K562 (cell line): ENCODE results near the gene LBP.
"Not testable (repeated sequence)": the region's sequence is repeated elsewhere in the genome, so short reads cannot be mapped to it uniquely, and the experiment has no call there.

Experiments
- FOS ChIP-seq: IDR thresholded peaks from 3 replicates; pipeline ENCODE4 v1.6.1; 2011; ENCODE audit not compliant: insufficient read length; ENCODE audit errors: extremely low read depth
- FOXK1 ChIP-seq: sonication (generic); formaldehyde crosslinking; IDR thresholded peaks from 2 replicates; pipeline ENCODE4 v1.8.0; 2022; ENCODE audit warnings: missing genetic modification reagents, mild to moderate bottlenecking, borderline replicate concordance
- GABPA ChIP-seq: fragments of 200-800 bp; sonication (Bioruptor generic); conservative IDR thresholded peaks from 2 replicates; pipeline ENCODE4 v1.6.1; 2016; ENCODE audit warnings: low read depth, missing genetic modification characterization, missing compliant biosample characterization
- ZFX ChIP-seq: sonication (generic); formaldehyde crosslinking; IDR thresholded peaks from 2 replicates; pipeline ENCODE4 v1.8.0; 2022; ENCODE audit warnings: mild to moderate bottlenecking, missing genetic modification reagents, moderate library complexity
- TF ChIP-seq, protein P1 (sequence below), 3 experiments: IDR thresholded peaks in 2 of 3; conservative IDR thresholded peaks in 1 of 3; 2 replicates each; pipeline ENCODE4 v1.5.1; 2011 to 2012; ENCODE audit warnings: low read length in 3 of 3, mild to moderate bottlenecking in 3 of 3, control low read depth in 2 of 3, improper control_type of control experiment in 1 of 3, inconsistent platforms in 1 of 3, low read depth in 1 of 3, mixed read lengths in 1 of 3, moderate library complexity in 1 of 3; ENCODE audit not compliant: insufficient read depth in 2 of 3
- TF ChIP-seq, protein P2 (sequence below): sonication (generic); formaldehyde crosslinking; IDR thresholded peaks from 2 replicates; pipeline ENCODE4 v1.8.0; 2022; ENCODE audit warnings: mild to moderate bottlenecking, missing genetic modification reagents

DNA sequence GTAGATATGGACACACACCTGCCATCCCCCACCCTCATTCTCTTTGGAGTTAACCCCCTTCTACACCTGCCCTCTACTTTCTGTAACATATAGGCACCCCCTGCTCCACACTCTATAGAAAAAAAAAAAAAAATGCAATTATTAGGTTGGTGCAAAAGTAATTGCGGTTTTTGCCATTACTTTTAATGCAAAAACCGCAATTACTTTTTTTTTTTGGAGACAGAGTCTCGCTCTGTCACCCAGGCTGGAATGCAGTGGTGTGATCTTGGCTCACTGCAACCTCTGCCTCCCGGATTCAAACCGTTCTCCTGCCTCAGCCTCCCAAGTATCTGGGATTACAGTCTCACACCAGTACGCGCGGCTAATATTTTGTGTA lies 6.8 kb upstream of the LBP start:
- not testable (repeated sequence) for TF ChIP-seq FOS; FOXK1 (CRISPR knock-in tag); ZFX; GABPA (tag)
- TF ChIP-seq, protein P1, sequence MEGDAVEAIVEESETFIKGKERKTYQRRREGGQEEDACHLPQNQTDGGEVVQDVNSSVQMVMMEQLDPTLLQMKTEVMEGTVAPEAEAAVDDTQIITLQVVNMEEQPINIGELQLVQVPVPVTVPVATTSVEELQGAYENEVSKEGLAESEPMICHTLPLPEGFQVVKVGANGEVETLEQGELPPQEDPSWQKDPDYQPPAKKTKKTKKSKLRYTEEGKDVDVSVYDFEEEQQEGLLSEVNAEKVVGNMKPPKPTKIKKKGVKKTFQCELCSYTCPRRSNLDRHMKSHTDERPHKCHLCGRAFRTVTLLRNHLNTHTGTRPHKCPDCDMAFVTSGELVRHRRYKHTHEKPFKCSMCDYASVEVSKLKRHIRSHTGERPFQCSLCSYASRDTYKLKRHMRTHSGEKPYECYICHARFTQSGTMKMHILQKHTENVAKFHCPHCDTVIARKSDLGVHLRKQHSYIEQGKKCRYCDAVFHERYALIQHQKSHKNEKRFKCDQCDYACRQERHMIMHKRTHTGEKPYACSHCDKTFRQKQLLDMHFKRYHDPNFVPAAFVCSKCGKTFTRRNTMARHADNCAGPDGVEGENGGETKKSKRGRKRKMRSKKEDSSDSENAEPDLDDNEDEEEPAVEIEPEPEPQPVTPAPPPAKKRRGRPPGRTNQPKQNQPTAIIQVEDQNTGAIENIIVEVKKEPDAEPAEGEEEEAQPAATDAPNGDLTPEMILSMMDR (IDR thresholded peaks at IDR 0.05 in 2 of 3, conservative IDR thresholded peaks at IDR 0.05 in 1 of 3; ENCODE audit: insufficient read depth in 2 of 3, low read depth in 1 of 3, low read length in 3 of 3), result not testable (repeated sequence)
- TF ChIP-seq, protein P2, sequence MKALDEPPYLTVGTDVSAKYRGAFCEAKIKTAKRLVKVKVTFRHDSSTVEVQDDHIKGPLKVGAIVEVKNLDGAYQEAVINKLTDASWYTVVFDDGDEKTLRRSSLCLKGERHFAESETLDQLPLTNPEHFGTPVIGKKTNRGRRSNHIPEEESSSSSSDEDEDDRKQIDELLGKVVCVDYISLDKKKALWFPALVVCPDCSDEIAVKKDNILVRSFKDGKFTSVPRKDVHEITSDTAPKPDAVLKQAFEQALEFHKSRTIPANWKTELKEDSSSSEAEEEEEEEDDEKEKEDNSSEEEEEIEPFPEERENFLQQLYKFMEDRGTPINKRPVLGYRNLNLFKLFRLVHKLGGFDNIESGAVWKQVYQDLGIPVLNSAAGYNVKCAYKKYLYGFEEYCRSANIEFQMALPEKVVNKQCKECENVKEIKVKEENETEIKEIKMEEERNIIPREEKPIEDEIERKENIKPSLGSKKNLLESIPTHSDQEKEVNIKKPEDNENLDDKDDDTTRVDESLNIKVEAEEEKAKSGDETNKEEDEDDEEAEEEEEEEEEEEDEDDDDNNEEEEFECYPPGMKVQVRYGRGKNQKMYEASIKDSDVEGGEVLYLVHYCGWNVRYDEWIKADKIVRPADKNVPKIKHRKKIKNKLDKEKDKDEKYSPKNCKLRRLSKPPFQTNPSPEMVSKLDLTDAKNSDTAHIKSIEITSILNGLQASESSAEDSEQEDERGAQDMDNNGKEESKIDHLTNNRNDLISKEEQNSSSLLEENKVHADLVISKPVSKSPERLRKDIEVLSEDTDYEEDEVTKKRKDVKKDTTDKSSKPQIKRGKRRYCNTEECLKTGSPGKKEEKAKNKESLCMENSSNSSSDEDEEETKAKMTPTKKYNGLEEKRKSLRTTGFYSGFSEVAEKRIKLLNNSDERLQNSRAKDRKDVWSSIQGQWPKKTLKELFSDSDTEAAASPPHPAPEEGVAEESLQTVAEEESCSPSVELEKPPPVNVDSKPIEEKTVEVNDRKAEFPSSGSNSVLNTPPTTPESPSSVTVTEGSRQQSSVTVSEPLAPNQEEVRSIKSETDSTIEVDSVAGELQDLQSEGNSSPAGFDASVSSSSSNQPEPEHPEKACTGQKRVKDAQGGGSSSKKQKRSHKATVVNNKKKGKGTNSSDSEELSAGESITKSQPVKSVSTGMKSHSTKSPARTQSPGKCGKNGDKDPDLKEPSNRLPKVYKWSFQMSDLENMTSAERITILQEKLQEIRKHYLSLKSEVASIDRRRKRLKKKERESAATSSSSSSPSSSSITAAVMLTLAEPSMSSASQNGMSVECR, result not testable (repeated sequence)
